ENCODE results near the gene NABP1.
"Not testable (repeated sequence)": the region's sequence is repeated elsewhere in the genome, so short reads cannot be mapped to it uniquely, and the experiment has no call there.

Gene NABP1, protein sequence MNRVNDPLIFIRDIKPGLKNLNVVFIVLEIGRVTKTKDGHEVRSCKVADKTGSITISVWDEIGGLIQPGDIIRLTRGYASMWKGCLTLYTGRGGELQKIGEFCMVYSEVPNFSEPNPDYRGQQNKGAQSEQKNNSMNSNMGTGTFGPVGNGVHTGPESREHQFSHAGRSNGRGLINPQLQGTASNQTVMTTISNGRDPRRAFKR

DNA sequence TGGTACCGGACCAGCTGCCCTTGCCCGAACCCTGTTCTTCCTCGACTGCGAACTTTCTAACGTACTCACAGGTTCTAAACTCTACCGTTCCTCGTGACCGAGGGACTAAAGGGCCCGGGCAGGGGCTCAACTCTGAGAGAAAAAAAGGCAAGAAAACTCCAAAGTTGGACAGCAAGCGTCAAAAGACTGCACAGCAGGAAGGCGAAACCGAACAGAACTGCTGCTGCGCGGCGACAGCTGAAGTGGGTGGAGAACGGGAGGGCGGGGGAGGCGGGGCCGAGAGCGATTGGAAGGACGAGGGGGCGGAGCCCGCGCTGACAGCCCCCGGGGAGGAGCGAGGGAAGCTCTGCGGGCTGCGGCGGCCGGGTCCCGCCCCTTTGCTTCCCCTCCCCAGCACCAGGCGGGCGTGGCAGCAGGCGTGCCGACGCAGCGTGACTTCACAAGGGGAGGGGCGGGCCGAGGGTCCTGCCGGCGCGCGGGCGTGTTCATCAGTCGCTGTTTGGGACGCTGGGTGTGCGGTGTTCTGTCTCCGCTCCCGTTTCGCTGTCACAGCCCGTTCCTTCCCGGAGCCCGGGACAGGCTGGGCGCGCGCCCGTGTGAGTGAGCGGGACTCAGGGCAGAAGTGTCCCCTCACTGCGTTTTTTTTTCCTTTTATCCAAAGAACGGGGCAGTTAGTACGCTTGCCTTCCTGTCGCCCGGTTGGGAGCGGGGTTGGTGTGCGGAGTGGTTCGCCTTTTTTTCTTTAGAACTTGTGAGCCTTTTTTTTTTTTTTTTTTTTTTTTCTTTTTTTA lies at the start of gene NABP1:
TSS of gene NABP1 (plus strand) at position 491 of the 791 bp plus-strand sequence. CDS start 479 bp downstream, outside the sequence.
- DNase-seq (ENCODE audit: low spot score), result peak; percentile 96

DNA sequence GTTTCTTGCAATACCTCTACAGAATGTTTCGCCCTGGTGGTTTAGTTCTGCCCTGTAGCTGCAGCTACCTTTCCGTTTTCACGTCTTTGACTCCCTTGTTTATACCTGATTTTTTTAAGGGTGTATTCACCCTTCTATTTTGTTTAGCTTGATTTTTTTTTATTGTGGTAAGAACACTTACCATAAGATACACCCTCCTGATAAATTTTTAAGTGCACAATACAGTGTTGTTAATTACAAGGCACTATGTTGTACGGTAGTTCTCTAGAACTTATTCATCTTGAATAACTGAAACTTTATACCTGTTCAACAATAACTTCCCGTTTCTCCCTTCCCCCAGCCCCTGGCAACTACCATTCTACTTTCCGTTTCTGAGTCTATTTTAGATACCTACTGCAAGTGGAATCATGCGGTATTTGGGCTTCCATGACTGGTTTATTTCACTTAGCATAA lies 48.9 kb upstream of the NABP1 start:
- DNase-seq (ENCODE audit: low spot score), result no peak

DNA sequence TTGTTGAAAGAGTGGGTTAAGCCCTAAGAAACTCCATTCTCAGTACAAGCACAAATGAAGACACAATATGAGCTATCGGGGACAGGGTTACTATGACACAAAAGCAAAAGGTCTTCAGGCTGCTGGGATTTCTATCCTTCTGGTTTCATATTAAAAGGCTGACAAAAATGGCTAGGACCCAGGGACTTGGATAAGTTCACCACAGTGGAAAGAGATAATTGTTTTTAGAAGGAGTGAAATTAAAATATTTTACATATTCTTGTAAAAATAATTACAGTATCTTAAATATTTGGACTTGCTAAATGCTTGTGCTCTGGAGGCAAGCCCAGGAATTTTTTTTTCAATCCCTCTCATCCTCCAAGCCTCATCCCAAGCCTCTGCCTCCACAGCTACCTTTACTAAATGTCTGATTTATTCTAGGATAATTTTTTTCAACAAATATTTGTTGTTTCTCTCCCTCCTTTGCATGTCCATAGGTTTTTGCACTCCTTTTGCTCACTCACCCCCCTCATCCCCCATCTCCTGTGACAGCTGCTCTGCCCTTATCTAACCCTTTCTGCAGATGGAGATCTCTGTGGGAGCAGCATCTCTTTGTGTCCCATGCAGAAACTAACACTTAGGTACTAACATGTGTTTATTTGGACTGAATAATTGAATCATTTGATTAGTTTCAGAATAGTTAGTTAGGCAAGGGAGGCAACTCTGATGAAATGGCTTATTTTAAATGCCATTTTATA lies 47.8 kb upstream of the NABP1 start:
- DNase-seq (ENCODE audit: low spot score), result no peak

DNA sequence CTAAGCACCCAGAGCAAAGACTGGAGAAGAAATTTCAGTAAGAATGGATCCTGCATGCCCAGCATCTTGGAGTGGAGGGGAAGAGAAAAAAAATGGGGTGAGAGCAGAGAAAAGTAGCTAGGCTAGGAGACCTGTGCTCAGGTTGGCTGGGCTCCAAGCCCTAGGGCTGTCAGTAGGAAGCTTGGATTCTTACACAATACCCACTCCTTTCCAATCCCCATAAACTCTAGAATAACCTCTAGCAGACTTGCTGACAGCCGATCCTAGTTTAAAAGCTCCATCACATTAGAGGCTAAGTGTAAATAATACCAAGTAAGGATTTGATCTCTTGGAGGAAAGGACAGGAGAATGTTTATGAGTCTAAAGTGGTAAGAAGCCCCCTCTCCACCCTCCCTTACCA lies 46.2 kb upstream of the NABP1 start:
- no peak for DNase-seq (ENCODE audit: low spot score)

DNA sequence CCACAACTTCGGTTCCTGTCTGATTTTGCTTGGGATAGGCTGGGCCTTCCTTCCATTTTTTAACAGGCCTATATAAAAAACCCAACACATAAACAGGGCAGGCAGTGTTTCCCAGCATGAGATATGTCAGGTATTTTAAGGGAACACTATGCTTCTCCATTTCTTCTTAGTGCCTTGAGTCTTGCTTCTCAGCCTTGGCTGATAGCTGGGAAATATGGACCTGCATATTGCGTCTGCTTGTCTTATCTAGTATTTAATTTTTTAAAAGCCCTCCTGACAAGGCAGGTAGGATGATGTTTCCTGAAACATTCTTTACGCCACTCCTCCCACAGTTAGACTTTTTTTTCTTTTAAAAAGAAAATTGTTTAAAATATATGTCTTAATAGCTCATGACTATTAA lies 45.5 kb upstream of the NABP1 start:
- DNase-seq (ENCODE audit: low spot score), result no peak

DNA sequence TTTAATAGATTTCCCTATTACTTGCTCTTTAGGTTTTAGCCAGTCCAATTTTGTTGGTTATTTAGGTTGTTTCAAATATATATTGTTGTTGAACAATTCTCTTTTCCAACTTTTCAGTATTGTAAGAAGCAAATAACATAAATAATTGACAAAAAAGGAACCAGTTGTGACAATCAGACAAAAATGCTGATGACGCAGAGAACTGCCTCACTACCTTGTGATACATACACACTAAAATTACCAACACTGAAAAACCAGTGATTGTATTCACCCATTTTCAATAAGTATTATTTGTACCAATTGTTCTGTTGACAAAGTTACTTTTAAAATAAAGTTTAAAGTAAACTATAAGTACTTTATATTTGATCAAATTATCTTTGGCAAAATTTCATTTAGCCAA lies 43.1 kb upstream of the NABP1 start:
- no peak for DNase-seq (ENCODE audit: low spot score)

DNA sequence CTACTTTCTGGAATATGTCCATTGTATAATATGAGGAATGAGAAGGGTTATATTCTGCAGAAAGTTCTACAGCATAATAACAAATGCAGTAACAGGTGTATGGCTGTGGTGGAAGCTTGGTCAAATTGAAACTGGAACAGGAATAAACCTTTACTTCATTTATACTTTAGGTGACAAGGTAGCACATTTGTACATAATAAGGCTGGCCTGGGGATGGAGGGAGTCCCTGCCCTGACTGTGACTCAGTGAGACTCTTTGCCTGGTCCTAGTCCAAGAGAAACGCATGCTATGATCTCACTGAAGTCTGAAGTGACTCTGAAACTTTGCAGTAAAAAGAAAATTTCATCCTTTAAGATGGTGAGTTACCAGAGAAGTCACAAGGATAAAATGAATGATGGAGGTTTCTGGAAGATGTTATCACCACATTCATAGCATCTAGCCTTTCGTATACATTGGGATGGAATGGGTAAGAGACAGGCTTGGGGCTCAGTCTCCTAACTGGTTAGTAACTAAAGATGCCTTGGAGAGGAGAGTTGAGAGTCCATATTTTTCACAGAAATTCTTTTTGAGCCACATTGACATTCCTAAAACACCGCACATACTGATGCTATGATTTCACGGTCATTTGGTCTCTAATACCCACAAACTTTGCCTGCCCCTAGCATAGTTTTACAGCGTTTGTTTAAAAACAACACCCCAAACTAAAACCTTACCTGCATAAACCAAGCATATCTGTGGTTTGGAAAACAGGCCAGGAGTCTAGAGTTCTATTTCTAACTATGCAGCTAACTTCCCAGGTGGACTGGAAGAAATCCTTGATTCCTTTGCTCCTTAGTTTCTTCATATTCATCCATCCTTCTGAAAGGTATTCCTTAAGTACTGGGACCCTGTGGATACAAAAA lies 42.4 kb upstream of the NABP1 start:
- no peak for DNase-seq (ENCODE audit: low spot score)

DNA sequence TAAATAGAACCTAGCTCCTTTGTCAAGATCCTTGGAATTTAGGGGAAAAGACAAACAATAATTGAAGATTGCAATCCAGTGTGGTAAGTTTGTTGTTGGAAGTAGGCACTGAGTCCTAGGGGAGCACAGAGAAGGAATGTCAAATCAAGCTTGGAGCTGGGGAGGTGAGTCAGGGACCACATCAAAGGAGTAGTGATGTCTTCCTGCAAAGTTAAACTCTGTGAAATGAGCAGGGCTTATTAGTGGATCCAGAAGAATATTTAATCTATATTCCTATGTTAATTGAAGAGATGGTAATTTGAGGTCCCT lies 41.7 kb upstream of the NABP1 start:
- no peak for DNase-seq (ENCODE audit: low spot score)

DNA sequence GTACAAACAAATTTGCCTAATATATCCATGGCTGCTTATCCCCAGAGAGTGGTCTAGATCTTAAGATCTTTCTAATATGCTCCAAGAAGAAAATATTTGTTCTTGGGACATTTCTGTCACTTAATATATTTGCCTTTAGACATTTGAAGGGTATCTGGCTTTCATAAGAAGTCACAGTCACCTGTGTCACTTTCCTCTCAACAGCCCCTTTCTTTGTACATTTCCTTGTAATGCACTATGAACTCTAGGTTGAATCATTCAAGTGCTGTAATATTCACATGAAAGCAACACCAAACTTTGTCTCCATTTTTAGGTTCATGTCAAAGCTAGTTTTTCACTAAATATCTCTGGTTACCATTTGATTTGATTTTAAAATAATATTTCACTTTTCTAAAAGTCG lies 41.4 kb upstream of the NABP1 start:
- DNase-seq (ENCODE audit: low spot score), result no peak

DNA sequence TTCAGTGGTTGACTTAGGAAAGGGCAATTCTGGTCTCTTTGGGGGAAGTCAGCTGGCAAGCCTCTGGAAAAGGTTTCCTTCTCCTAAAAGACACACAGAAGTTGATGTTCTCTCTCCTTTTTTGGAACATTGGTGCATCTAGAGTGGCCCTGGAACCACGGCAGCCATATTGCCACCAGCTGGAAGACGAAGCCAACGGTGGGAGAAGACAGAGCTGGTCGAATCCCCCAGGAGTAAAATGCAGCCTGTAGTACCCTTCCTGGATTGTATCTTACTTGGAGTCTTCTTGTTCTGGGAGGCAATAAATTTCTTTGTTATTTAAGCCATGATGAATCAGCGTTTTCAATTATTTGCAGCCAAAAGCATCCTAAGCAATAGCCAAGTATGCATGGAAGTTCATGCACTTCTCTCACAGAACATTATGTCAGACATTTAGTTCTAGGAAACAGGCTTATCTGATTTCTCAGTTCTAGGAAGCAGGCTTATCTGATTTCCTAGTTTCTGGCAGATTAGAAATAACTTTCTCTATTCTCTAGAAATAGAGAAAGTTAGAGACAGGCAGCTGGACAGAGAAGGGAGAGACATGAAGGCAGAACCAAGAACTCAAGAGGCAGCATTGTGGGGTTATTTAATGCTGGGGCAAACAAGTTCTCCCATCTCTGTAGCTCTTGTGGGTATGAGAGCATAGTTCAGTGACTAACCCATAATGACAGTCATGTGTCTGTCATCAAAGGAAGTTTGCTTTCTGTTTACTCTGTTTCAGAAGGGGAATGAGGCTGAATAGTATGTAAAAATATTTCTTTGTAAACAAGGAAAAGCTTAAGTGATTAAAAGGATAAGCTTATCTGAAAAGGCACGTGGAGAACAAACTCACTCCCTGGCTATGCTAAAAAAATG lies 40.5 kb upstream of the NABP1 start:
- peak; percentile 26 for DNase-seq (ENCODE audit: low spot score)

DNA sequence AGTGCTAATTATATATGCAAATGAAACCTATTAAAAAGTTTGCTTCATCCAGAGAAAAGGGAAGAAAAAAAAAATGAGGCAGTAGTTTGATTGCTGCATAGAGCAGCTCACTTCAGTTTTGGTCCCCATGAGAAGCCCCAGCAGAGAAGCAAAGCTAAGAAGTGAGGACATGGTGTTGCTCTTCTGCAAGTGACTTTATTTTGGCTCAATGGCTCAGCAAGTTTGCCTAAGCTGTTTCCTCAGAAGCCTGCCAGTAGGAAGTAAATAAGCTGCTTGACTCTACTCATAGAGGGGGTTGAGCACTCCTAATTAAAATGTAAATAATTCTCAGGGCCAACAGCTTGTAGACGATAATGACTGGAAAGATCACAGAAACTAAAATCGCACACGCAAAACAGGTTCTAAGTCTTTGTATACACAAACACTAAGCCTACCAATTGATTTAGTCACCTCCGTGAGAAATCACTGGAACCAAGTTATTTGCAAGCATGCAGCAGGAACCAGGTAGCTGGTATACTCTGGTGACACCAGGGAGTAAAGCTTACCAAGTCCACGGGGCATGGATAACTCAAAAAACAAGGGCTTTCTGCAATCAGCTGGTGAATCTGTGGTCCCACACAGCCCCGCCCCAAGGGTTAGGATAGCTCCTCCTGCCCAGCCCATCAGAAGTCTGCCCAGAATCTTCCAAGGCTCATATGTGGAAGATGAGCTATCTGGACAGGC lies 39.7 kb upstream of the NABP1 start:
- DNase-seq (ENCODE audit: low spot score), result no peak

DNA sequence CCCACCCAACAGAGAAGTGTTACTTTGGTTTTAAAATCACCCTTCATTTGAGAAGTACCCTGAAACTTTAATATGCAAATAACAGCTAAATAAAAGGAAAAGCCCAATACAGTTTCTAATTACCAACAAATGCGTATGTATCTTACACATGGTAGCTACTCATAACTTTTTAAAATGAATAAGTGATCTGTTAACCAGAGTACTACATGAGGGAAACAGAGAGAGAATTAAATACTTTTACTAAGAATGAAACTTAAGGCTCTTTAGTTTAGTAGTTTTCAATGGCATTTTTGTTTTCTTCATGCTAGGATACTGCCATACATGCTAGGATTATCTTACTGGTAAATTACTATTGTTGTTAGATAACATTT lies 39.1 kb upstream of the NABP1 start:
- DNase-seq (ENCODE audit: low spot score), result no peak

DNA sequence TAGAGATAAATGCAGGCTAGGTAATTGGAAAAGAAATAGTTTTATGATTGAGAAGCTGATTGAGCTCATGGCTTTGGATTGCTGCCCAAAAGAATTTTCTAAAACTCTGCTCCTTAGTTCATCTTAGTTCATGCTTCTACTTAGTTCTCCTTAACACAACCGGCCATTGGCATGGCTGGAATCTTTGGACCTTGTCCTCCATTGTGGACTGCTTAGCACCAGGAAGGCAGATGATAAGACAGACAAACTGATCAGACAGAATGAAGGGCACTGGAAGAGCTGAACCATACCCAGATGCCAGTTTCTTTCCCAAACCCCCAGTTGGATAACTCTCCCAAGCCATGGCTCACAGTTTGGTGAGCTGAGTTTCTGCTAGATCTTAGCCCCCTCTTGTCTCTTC lies 36.3 kb upstream of the NABP1 start:
- no peak for DNase-seq (ENCODE audit: low spot score)

DNA sequence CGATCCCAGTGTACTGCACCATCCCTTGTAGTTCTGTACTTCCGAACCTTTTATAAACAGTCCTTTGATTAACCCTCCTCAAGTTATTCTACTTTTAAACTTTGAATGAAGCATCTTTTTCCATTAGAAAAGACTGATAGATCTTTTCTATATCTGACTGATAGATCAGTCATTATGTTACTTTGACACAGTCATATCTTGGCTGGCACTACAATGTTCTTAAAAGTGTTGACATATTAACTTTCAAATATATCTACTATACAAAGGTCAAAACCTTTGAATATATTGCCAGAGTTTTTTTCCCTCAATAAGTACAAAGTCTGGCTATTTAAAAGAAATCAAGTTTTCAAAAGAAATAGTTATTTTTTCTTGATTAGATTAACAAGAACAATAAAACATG lies 35.4 kb upstream of the NABP1 start:
- DNase-seq (ENCODE audit: low spot score), result no peak

DNA sequence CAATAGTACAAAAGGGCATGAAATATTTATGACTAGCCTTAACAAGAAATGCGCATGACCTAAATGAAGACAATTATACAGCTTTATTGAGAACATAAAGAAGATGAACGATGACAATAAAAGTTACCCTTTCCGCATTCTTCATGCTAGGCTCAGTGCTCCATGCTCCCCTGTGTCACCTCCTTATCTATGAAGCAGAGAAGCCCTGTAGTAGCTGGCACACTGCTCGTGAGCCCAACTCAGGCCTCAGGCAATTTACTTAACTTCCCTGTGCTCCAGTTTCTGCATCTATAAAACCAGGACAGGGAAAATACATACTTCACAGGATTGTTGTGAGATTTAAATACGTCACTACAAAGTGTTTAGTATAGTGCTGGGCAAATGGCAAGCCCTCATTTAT lies 34.5 kb upstream of the NABP1 start:
- DNase-seq (ENCODE audit: low spot score), result no peak

DNA sequence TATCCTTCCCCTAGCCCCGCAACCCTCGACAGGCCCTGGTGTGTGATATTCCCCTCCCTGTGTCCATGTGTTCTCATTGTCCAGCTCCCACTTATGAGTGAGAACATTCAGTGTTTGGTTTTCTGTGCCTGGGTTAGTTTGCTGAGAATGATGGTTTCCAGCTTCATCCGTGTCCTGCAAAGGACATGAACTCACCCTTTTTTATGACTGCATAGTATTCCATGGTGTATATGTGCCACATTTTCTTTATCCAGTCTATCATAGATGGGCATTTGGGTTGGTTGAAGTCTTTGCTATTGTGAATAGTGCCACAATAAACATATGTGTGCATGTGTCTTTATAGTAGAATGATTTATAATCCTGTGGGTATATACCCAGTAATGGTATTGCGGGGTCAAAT lies 33.3 kb upstream of the NABP1 start:
- DNase-seq (ENCODE audit: low spot score), result not testable (repeated sequence)

DNA sequence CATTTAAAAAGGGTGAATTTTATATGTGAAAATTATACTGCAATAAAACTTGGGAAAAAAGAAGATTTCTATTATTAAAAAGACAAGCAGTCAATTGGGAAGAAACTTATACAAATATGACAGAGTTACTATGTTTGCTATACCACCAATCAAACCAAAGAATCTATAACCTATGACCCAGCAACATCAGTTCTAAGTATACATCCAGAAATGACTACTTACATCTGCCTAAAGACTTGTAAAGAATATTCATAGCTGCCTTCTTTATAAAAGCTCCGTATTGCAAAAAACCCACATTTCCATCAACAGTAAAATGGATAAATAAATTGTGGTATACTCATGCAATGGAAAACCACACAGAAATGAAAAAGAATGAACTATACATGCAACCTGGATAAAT lies 32.9 kb upstream of the NABP1 start:
- DNase-seq (ENCODE audit: low spot score), result no peak

DNA sequence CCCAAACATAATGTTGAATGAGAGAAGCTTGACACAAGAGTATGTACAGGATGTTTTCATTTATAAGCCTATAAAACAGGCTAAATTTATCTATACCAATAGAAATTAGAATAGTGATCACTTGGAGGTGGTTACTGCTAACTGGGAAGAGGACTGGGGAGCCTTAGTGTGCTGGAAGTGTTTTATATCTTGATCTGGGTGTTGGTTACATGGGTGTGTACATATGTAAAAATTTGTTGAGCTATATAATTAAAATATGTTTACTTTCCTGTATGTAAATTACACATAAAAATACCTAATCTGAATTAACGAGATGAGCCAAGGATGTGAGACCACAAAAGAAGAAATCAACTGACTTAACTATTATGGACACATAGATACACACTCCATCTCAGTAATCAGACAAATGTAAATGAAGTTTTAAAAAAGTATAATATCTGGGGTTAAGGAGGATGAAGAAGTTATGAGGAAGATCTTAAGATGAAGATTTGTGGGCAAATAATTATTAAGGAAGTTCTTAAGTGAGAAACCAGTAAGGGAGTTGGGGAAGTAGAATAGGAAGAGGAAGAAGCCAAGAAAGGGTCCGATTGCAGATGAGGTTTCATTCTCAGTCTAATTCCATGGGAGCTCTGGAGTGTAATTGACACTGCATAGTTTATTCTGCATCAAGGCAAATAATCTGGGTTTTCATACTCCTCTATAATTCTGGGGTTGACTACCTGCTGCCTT lies 32.3 kb upstream of the NABP1 start:
- DNase-seq (ENCODE audit: low spot score), result no peak

DNA sequence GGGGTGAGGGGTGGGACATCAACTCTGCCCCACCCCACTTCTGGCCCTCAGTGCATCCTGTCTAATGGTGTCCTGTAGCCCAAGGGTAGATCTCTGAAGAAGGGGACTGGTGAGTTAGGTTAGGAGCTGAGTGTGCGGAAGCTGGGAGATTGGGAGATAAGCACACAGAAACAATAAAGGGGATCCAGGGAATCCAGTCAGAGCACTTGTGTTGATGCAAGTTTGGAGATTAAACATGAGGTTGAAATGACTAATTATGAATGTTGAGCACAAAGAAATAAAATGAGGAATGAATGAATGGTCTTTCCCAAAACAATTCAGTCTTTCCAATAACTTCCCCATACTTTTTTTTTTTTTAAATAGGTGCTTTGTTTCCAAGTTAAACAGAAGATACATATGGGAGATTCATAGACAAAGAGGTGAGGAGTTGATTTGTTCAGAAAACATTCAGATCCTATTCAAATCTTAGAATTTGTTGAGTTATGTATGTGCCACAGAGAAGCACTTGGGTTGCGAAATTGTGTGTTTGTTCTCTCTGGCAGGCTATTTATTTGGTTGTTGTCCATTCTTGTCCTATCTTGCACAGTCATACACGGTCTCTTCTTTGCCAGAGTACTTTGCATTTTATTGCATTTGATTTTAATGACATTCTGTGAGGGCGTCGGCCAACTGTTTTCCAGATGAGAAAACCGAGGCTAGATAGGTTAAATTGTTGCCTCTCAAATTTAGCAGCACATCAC lies 31.6 kb upstream of the NABP1 start:
- DNase-seq (ENCODE audit: low spot score), result no peak

All from NAMALWA (cell line).